ENCODE results near the gene SLC35F1.

GRCh38 chr6:118285791-118286190 is 378.7 kb downstream of the SLC35F1 start:
- TF ChIP-seq, protein P1, sequence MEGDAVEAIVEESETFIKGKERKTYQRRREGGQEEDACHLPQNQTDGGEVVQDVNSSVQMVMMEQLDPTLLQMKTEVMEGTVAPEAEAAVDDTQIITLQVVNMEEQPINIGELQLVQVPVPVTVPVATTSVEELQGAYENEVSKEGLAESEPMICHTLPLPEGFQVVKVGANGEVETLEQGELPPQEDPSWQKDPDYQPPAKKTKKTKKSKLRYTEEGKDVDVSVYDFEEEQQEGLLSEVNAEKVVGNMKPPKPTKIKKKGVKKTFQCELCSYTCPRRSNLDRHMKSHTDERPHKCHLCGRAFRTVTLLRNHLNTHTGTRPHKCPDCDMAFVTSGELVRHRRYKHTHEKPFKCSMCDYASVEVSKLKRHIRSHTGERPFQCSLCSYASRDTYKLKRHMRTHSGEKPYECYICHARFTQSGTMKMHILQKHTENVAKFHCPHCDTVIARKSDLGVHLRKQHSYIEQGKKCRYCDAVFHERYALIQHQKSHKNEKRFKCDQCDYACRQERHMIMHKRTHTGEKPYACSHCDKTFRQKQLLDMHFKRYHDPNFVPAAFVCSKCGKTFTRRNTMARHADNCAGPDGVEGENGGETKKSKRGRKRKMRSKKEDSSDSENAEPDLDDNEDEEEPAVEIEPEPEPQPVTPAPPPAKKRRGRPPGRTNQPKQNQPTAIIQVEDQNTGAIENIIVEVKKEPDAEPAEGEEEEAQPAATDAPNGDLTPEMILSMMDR (IDR thresholded peaks at IDR 0.05), result no peak
- TF ChIP-seq POLR2A (IDR thresholded peaks at IDR 0.05), result no peak

Measured in testis (tissue), 2 donors.